Muscle layer of colon (tissue), 2 donors: ENCODE data around the gene HES3.

ENCODE experiments used
- H3K27ac ChIP-seq: one replicate; pipeline ENCODE4 v1.7.0; 2013; ENCODE audit warnings: low read depth, mild to moderate bottlenecking, low read length, moderate library complexity
- H3K27me3 ChIP-seq, 2 donors: one replicate each; pipeline ENCODE4 v1.7.0; 2013; ENCODE audit warnings: low read length in 2 of 2, mild to moderate bottlenecking in 2 of 2; ENCODE audit not compliant: insufficient read depth in 2 of 2, control insufficient read depth in 1 of 2
- H3K36me3 ChIP-seq: one replicate; pipeline ENCODE4 v1.7.0; 2013; ENCODE audit warnings: mild to moderate bottlenecking, low read length; ENCODE audit not compliant: insufficient read depth
- H3K4me1 ChIP-seq: one replicate; pipeline ENCODE4 v1.7.0; 2013; ENCODE audit warnings: mild to moderate bottlenecking, low read length; ENCODE audit not compliant: insufficient read depth
- H3K4me3 ChIP-seq, 2 donors: one replicate each; pipeline ENCODE4 v1.7.0; 2013; ENCODE audit warnings: low read length in 2 of 2, low read depth in 1 of 2, mild to moderate bottlenecking in 1 of 2, moderate library complexity in 1 of 2
- H3K9ac ChIP-seq: one replicate; pipeline ENCODE4 v1.7.0; 2013; ENCODE audit warnings: low read length
- H3K9me3 ChIP-seq: one replicate; pipeline ENCODE4 v1.7.0; 2013; ENCODE audit warnings: mild to moderate bottlenecking, low read length
- donor health status: abdominal sarcoma.
- donor health status: Adenocarcinoma of cecum.

HES3 gene

GRCh38 chr1:6294080-6294889 lies 50.3 kb downstream of the HES3 start:
- no peaks in the 10 kb centered on the region for H3K36me3 ChIP-seq
- no peak overlapping the region for H3K27ac ChIP-seq
- H3K9ac ChIP-seq = no peak overlapping the region
- no peak overlapping the region for H3K4me3 ChIP-seq
- H3K4me1 ChIP-seq = no peaks in the 10 kb centered on the region
- no peaks in the 10 kb centered on the region for H3K27me3 ChIP-seq
- no peaks in the 10 kb centered on the region for H3K9me3 ChIP-seq

- H3K36me3 ChIP-seq = no peaks in the 10 kb centered on the region
- H3K27ac ChIP-seq = no peak overlapping the region
These were observed 51.0 kb downstream of the HES3 start for GRCh38 chr1:6294890-6295556.

More at GRCh38 chr1:6294890-6295556, 51.0 kb downstream of the HES3 start:
- no peaks in the 10 kb centered on the region for H3K4me1 ChIP-seq
- H3K9me3 ChIP-seq = no peaks in the 10 kb centered on the region
- no peaks in the 10 kb centered on the region for H3K27me3 ChIP-seq
- no peak overlapping the region for H3K4me3 ChIP-seq
- no peak overlapping the region for H3K9ac ChIP-seq
